WTC11 (cell line): ENCODE results near the gene RAPGEF6. TPM values are rescaled to one million over a fixed set of nuclear protein-coding genes. Genes with fewer than 3 reads are reported as not detected.

Source experiments
- ATAC-seq: fragments of 200-7000 bp; cut with Tn5 transposase; 2 replicates; pipeline ENCODE4 v1.10.0; 2021; ENCODE audit warnings: mild to moderate bottlenecking, moderate library complexity
- CTCF ChIA-PET: fragments of 300-600 bp; sonication (Branson Sonifier 250); formaldehyde crosslinking; loops from one replicate; lab custom pipeline; 2021; ENCODE audit warnings: antibody characterized with exemption; lab: Charles Lee
- POLR2A ChIA-PET: fragments of 350-600 bp; sonication (Branson Sonifier 250); formaldehyde crosslinking; loops from one replicate; lab custom pipeline; 2021; ENCODE audit warnings: antibody characterized with exemption; lab: Charles Lee
- DNase-seq: peaks from one replicate; pipeline ENCODE4 v3.0.0; 2021; ENCODE audit warnings: low spot score
- H3K27ac Mint-ChIP-seq: 2 replicates; pipeline ENCODE4 v1.8.0; 2021; ENCODE audit warnings: mixed read lengths
- H3K27me3 Mint-ChIP-seq: 2 replicates; pipeline ENCODE4 v1.8.0; 2021; ENCODE audit warnings: low read depth, mild to moderate bottlenecking, moderate library complexity, mixed read lengths
- H3K36me3 Mint-ChIP-seq: 2 replicates; pipeline ENCODE4 v1.8.0; 2021; ENCODE audit warnings: mixed read lengths
- H3K4me1 Mint-ChIP-seq: 2 replicates; pipeline ENCODE4 v1.8.0; 2022; ENCODE audit warnings: mixed read lengths
- H3K4me3 Mint-ChIP-seq: 2 replicates; pipeline ENCODE4 v1.8.0; 2021; ENCODE audit warnings: mild to moderate bottlenecking, moderate library complexity, mixed read lengths
- H3K9me3 Mint-ChIP-seq: 2 replicates; pipeline ENCODE4 v1.8.0; 2021; ENCODE audit warnings: mixed read lengths
- AR ChIP-seq: fragments of 250-450 bp; sonication (Bioruptor Pico); IDR thresholded peaks from 2 replicates; pipeline ENCODE4 v1.9.0; 2021; ENCODE audit warnings: mild to moderate bottlenecking
- ATF2 ChIP-seq: sonication (generic); formaldehyde crosslinking; IDR thresholded peaks from 2 replicates; pipeline ENCODE4 v1.8.1; 2022; ENCODE audit warnings: low read depth, missing genetic modification reagents, borderline replicate concordance
- CDX4 ChIP-seq: fragments of 250-450 bp; sonication (Bioruptor Pico); IDR thresholded peaks from 2 replicates; pipeline ENCODE4 v1.9.0; 2021; ENCODE audit warnings: moderate library complexity, mild to moderate bottlenecking, inconsistent platforms, borderline replicate concordance
- E2F1 ChIP-seq: sonication (generic); formaldehyde crosslinking; IDR thresholded peaks from 2 replicates; pipeline ENCODE4 v1.8.0; 2022; ENCODE audit warnings: mild to moderate bottlenecking, missing genetic modification reagents
- ELF4 ChIP-seq: sonication (generic); formaldehyde crosslinking; IDR thresholded peaks from 2 replicates; pipeline ENCODE4 v1.8.1; 2022; ENCODE audit warnings: low read depth, mild to moderate bottlenecking, moderate library complexity, missing genetic modification reagents
- ERG ChIP-seq: fragments of 250-450 bp; sonication (Bioruptor Pico); IDR thresholded peaks from 2 replicates; pipeline ENCODE4 v1.8.0; 2021; ENCODE audit warnings: mild to moderate bottlenecking
- ETV6 ChIP-seq: sonication (generic); formaldehyde crosslinking; IDR thresholded peaks from 2 replicates; pipeline ENCODE4 v1.8.1; 2022; ENCODE audit warnings: mild to moderate bottlenecking, missing genetic modification reagents
- FOXK1 ChIP-seq: sonication (generic); formaldehyde crosslinking; IDR thresholded peaks from 2 replicates; pipeline ENCODE4 v1.8.0; 2022; ENCODE audit warnings: mild to moderate bottlenecking, moderate library complexity, missing genetic modification reagents
- GTF2I ChIP-seq: fragments of 250-450 bp; sonication (Bioruptor Pico); conservative IDR thresholded peaks from 2 replicates; pipeline ENCODE4 v1.4.0; 2021; ENCODE audit warnings: mild to moderate bottlenecking
- MAX ChIP-seq: sonication (generic); formaldehyde crosslinking; IDR thresholded peaks from 2 replicates; pipeline ENCODE4 v1.8.0; 2022; ENCODE audit warnings: mild to moderate bottlenecking, missing genetic modification reagents
- MXD4 ChIP-seq: fragments of 250-450 bp; sonication (Bioruptor Pico); IDR thresholded peaks from 2 replicates; pipeline ENCODE4 v1.8.0; 2021; ENCODE audit warnings: mild to moderate bottlenecking, moderate library complexity, borderline replicate concordance
- RORB ChIP-seq: fragments of 250-450 bp; sonication (Bioruptor Pico); IDR thresholded peaks from 2 replicates; pipeline ENCODE4 v1.9.0; 2021; ENCODE audit warnings: mild to moderate bottlenecking
- SMAD3 ChIP-seq: sonication (generic); formaldehyde crosslinking; IDR thresholded peaks from 2 replicates; pipeline ENCODE4 v1.8.0; 2022; ENCODE audit warnings: missing genetic modification reagents, mild to moderate bottlenecking, borderline replicate concordance
- SOX15 ChIP-seq: fragments of 250-450 bp; sonication (Bioruptor Pico); IDR thresholded peaks from 2 replicates; pipeline ENCODE4 v1.9.0; 2021; ENCODE audit warnings: mild to moderate bottlenecking
- SP1 ChIP-seq: sonication (generic); formaldehyde crosslinking; conservative IDR thresholded peaks from 2 replicates; pipeline ENCODE4 v1.8.1; 2022; ENCODE audit warnings: missing genetic modification reagents
- ZNF512 ChIP-seq: sonication (generic); formaldehyde crosslinking; IDR thresholded peaks from 2 replicates; pipeline ENCODE4 v1.8.1; 2022; ENCODE audit warnings: missing genetic modification reagents, borderline replicate concordance
- ZSCAN18 ChIP-seq: fragments of 250-450 bp; sonication (Bioruptor Pico); IDR thresholded peaks from 2 replicates; pipeline ENCODE4 v2.1.2; 2022; ENCODE audit warnings: mild to moderate bottlenecking, moderate library complexity
- total RNA-seq: library from RNA; stranded (reverse); gene quantifications from 3 replicates; pipeline ENCODE4 v1.2.3, GENCODE V29; 2021

Gene RAPGEF6
- total RNA-seq, 1 experiment from 2014 or later = 18.0 TPM

- Mint-ChIP-seq H3K4me1 (peaks cover 9% of the 10 kb centered on the region), H3K27ac (no peak overlapping the region), H3K9me3 (no peaks in the 10 kb centered on the region), H3K4me3 (no peak overlapping the region), H3K27me3 (no peaks in the 10 kb centered on the region), H3K36me3 (peaks cover 3% of the 10 kb centered on the region; the same call in 1 of the 2 replicates)
- no peak for TF ChIP-seq GTF2I (CRISPR knock-in tag)
- POLR2A ChIA-PET = no interaction called here
- CTCF ChIA-PET = no interaction called here
- ATAC-seq (peak; percentile 50), DNase-seq (no peak)
Measured at GRCh38 chr5:131524431-131524830, 110.6 kb downstream of the RAPGEF6 start.

- CTCF ChIA-PET = no interaction called here
- Mint-ChIP-seq H3K9me3 (no peaks in the 10 kb centered on the region), H3K27ac (no peak overlapping the region), H3K4me1 (peaks cover 7% of the 10 kb centered on the region), H3K36me3 (peaks cover 3% of the 10 kb centered on the region; the same call in 1 of the 2 replicates), H3K27me3 (no peaks in the 10 kb centered on the region), H3K4me3 (no peak overlapping the region)
- no peak for TF ChIP-seq CDX4 (CRISPR knock-in tag)
- TF ChIP-seq E2F1 (CRISPR knock-in tag) = no peak
- no peak for TF ChIP-seq ZNF512
- TF ChIP-seq SOX15 = no peak
- TF ChIP-seq ATF2 (CRISPR knock-in tag) = no peak
- TF ChIP-seq FOXK1 = no peak
- no peak for TF ChIP-seq MAX
- no peak for TF ChIP-seq AR (CRISPR knock-in tag)
- TF ChIP-seq RORB (CRISPR knock-in tag) = no peak
- DNase-seq = no peak
- POLR2A ChIA-PET = no interaction called here
- no peak for ATAC-seq
Measured at GRCh38 chr5:131523500-131524185, 111.4 kb downstream of the RAPGEF6 start.

GRCh38 chr5:131521252-131521651, 113.8 kb downstream of the RAPGEF6 start:
- H3K9me3 Mint-ChIP-seq = no peaks in the 10 kb centered on the region
- no peak overlapping the region for H3K4me3 Mint-ChIP-seq
- H3K4me1 Mint-ChIP-seq = peaks cover 6% of the 10 kb centered on the region
- CTCF ChIA-PET = no interaction called here
- POLR2A ChIA-PET = no interaction called here
- no peak for ATAC-seq
- peaks cover 3% of the 10 kb centered on the region; the same call in 1 of the 2 replicates for H3K36me3 Mint-ChIP-seq
- no peaks in the 10 kb centered on the region for H3K27me3 Mint-ChIP-seq
- no peak for DNase-seq
- no peak overlapping the region for H3K27ac Mint-ChIP-seq
- TF ChIP-seq MAX (no peak), ZSCAN18 (CRISPR knock-in tag) (no peak), SMAD3 (CRISPR knock-in tag) (no peak), MXD4 (CRISPR knock-in tag) (no peak), ELF4 (CRISPR knock-in tag) (no peak), ERG (CRISPR knock-in tag) (no peak), CDX4 (CRISPR knock-in tag) (no peak), SP1 (CRISPR knock-in tag) (no peak), ETV6 (CRISPR knock-in tag) (no peak)
